GM23338 (cell line): Measurements from ENCODE around the gene MLPH. TPM values are rescaled to one million over a fixed set of nuclear protein-coding genes. Genes with fewer than 3 reads are reported as not detected.

Source experiments
- ATAC-seq: fragments of 200-7000 bp; cut with Tn5 transposase; 3 replicates; pipeline ENCODE4 v1.9.1; 2020
- DNase-seq: peaks from one replicate; pipeline ENCODE4 v3.0.0-alpha.2; 2015; ENCODE audit warnings: low spot score
- H2AFZ ChIP-seq: fragments of 200-600 bp; sonication (generic); 2 replicates; pipeline ENCODE4 v1.8.0; 2016; ENCODE audit warnings: antibody characterized with exemption, mild to moderate bottlenecking, moderate library complexity
- H3F3A ChIP-seq: fragments of 200-600 bp; sonication (generic); replicated peaks from 2 replicates; pipeline ENCODE4 v1.8.0; 2017; ENCODE audit warnings: antibody characterized with exemption, mixed run types, low read depth
- H3K27ac ChIP-seq: fragments of 200-600 bp; sonication (generic); 2 replicates; pipeline ENCODE4 v1.6.1; 2016; ENCODE audit warnings: low read depth
- H3K27me3 ChIP-seq: fragments of 200-600 bp; sonication (generic); 2 replicates; pipeline ENCODE4 v1.8.0; 2016; ENCODE audit warnings: mild to moderate bottlenecking, mixed run types, moderate library complexity; ENCODE audit not compliant: insufficient read depth
- H3K36me3 ChIP-seq: fragments of 200-600 bp; sonication (generic); 2 replicates; pipeline ENCODE4 v1.8.0; 2016; ENCODE audit warnings: mild to moderate bottlenecking; ENCODE audit not compliant: insufficient read depth
- H3K4me1 ChIP-seq: fragments of 200-600 bp; sonication (generic); 2 replicates; pipeline ENCODE4 v1.8.0; 2016; ENCODE audit warnings: mild to moderate bottlenecking, moderate library complexity; ENCODE audit not compliant: insufficient read depth
- H3K4me2 ChIP-seq: fragments of 200-600 bp; sonication (generic); 2 replicates; pipeline ENCODE4 v1.7.1; 2017; ENCODE audit warnings: mixed run types
- H3K4me3 ChIP-seq: fragments of 200-600 bp; sonication (generic); 2 replicates; pipeline ENCODE4 v1.6.1; 2016; ENCODE audit warnings: mixed run types
- H3K79me2 ChIP-seq: fragments of 200-600 bp; sonication (generic); replicated peaks from 2 replicates; pipeline ENCODE4 v1.8.0; 2017; ENCODE audit warnings: mild to moderate bottlenecking; ENCODE audit not compliant: insufficient read depth
- H3K9me2 ChIP-seq: fragments of 200-600 bp; sonication (generic); 2 replicates; pipeline ENCODE4 v1.8.0; 2017; ENCODE audit not compliant: insufficient read depth
- H4K20me1 ChIP-seq: fragments of 200-600 bp; sonication (generic); replicated peaks from 2 replicates; pipeline ENCODE4 v1.8.0; 2017; ENCODE audit warnings: mild to moderate bottlenecking; ENCODE audit not compliant: insufficient read depth
- H3K27ac Mint-ChIP-seq: 2 replicates; pipeline ENCODE4 v1.8.0; 2020; ENCODE audit warnings: inconsistent platforms, mild to moderate bottlenecking, moderate library complexity, mixed read lengths
- H3K27me3 Mint-ChIP-seq: 3 replicates; pipeline ENCODE4 v1.8.0; 2022; ENCODE audit warnings: low read depth, mild to moderate bottlenecking, moderate library complexity, mixed read lengths, inconsistent platforms; ENCODE audit not compliant: insufficient read depth, poor library complexity
- H3K36me3 Mint-ChIP-seq: 3 replicates; pipeline ENCODE4 v1.8.0; 2021; ENCODE audit warnings: low read depth, mild to moderate bottlenecking, inconsistent platforms, moderate library complexity, mixed read lengths
- H3K4me1 Mint-ChIP-seq: 3 replicates; pipeline ENCODE4 v1.8.0; 2020; ENCODE audit warnings: mild to moderate bottlenecking, inconsistent platforms, mixed read lengths
- H3K4me3 Mint-ChIP-seq: 3 replicates; pipeline ENCODE4 v1.8.0; 2021; ENCODE audit warnings: moderate library complexity, mild to moderate bottlenecking, inconsistent platforms, mixed read lengths
- H3K9me3 Mint-ChIP-seq: 3 replicates; pipeline ENCODE4 v1.8.0; 2020; ENCODE audit warnings: moderate library complexity, mild to moderate bottlenecking, inconsistent platforms, mixed read lengths
- ETS1 ChIP-seq: IDR thresholded peaks from 2 replicates; pipeline ENCODE4 v1.6.1; 2016; ENCODE audit warnings: antibody characterized with exemption
- EZH2phosphoT487 ChIP-seq: fragments of 200-600 bp; sonication (generic); IDR thresholded peaks from one replicate; pipeline ENCODE4 v1.8.1; 2018; ENCODE audit warnings: antibody characterized with exemption; ENCODE audit not compliant: unreplicated experiment
- JUNB ChIP-seq: IDR thresholded peaks from one replicate; pipeline ENCODE4 v1.6.1; 2016; ENCODE audit warnings: antibody characterized with exemption; ENCODE audit not compliant: unreplicated experiment
- ZNF114 ChIP-seq: fragments of 250-450 bp; sonication (Bioruptor Pico); IDR thresholded peaks from 2 replicates; pipeline ENCODE4 v1.5.0; 2020; ENCODE audit warnings: mild to moderate bottlenecking, moderate library complexity
- ZNF462 ChIP-seq: fragments of 250-450 bp; sonication (Bioruptor Pico); IDR thresholded peaks from 2 replicates; pipeline ENCODE4 v1.5.0; 2020; ENCODE audit warnings: mild to moderate bottlenecking, moderate library complexity
- polyA plus RNA-seq: library from polyadenylated mRNA; unstranded; fragments of >200 nt; fragmentation: Nextera tagmentation; extraction: Ambion mirVana; gene quantifications from 2 replicates; pipeline ENCODE4 v1.2.1, GENCODE V29; 2016
- total RNA-seq: library from RNA; depleted of rRNA; stranded (reverse); fragments of >200 nt; shearing (Covaris generic); gene quantifications from 2 replicates; pipeline ENCODE4 v1.2.3, GENCODE V29; 2014

Gene MLPH
- total and polyA plus RNA-seq, 2 experiments from 2014 or later = 13.6 to 16.5 TPM

GRCh38 chr2:237546040-237546875 lies 59.2 kb downstream of the MLPH start:
- H3K4me3 Mint-ChIP-seq = no peak overlapping the region
- DNase-seq (no peak), ATAC-seq (no peak)

More at GRCh38 chr2:237546040-237546875, 59.2 kb downstream of the MLPH start:
- Histone ChIP-seq H3K79me2 (no peaks in the 10 kb centered on the region), H3K4me1 (no peaks in the 10 kb centered on the region), H2AFZ (no peak overlapping the region), H3F3A (no peaks in the 10 kb centered on the region), H3K9me2 (no peaks in the 10 kb centered on the region), H4K20me1 (no peaks in the 10 kb centered on the region), H3K36me3 (no peaks in the 10 kb centered on the region), H3K4me3 (no peak overlapping the region), H3K27me3 (no peaks in the 10 kb centered on the region), H3K4me2 (no peak overlapping the region), H3K27ac (0 out of 2 replicates have a peak overlapping the region, but pooled peaks have one; percentile 57)
- Mint-ChIP-seq H3K4me1 (peaks cover 2% of the 10 kb centered on the region; the same call in 1 of the 3 replicates), H3K27me3 (peaks cover 9% of the 10 kb centered on the region), H3K9me3 (peaks cover 3% of the 10 kb centered on the region; the same call in 1 of the 3 replicates), H3K36me3 (no peaks in the 10 kb centered on the region; the same call in none of the 3 replicates), H3K27ac (no peak overlapping the region)
- TF ChIP-seq ZNF462 (no peak), EZH2phosphoT487 (no peak), ETS1 (no peak), JUNB (no peak), ZNF114 (CRISPR knock-in tag) (no peak)
